GM18909 (cell line): Measurements from ENCODE around the gene CDK14.

Source experiments
- ATAC-seq: cut with Tn5 transposase; IDR thresholded peaks from one replicate; pipeline ENCODE4 v1.9.1; 2021; ENCODE audit warnings: mild to moderate bottlenecking; ENCODE audit not compliant: unreplicated experiment, poor library complexity

Gene CDK14

GRCh38 chr7:90677486-90678404 lies 81.6 kb downstream of the CDK14 start:
- no peak for ATAC-seq

- no peak for ATAC-seq
Measured at GRCh38 chr7:90678986-90679385, 82.9 kb downstream of the CDK14 start.

- no peak for ATAC-seq
Measured at GRCh38 chr7:90680484-90680883, 84.4 kb downstream of the CDK14 start.

GRCh38 chr7:90681336-90682022 lies 85.4 kb downstream of the CDK14 start:
- ATAC-seq, result no peak

- ATAC-seq, result no peak
Measured at GRCh38 chr7:90686146-90686545, 90.0 kb downstream of the CDK14 start.

GRCh38 chr7:90688810-90689209 lies 92.7 kb downstream of the CDK14 start:
- ATAC-seq, result no peak

- ATAC-seq, result no peak
Measured at GRCh38 chr7:90689260-90689659, 93.1 kb downstream of the CDK14 start.

GRCh38 chr7:90690159-90690858 lies 94.2 kb downstream of the CDK14 start:
- ATAC-seq, result no peak

GRCh38 chr7:90692396-90692795 lies 96.3 kb downstream of the CDK14 start:
- no peak for ATAC-seq

- no peak for ATAC-seq
Measured at GRCh38 chr7:90692947-90693346, 96.8 kb downstream of the CDK14 start.

- no peak for ATAC-seq
Measured at GRCh38 chr7:90693939-90694338, 97.8 kb downstream of the CDK14 start.

GRCh38 chr7:90698616-90699015 lies 102.5 kb downstream of the CDK14 start:
- no peak for ATAC-seq

GRCh38 chr7:90701021-90701420 lies 104.9 kb downstream of the CDK14 start:
- peak; percentile 72 for ATAC-seq

GRCh38 chr7:90701771-90702170 lies 105.7 kb downstream of the CDK14 start:
- ATAC-seq, result no peak

GRCh38 chr7:90705391-90706071 lies 109.4 kb downstream of the CDK14 start:
- no peak for ATAC-seq

- no peak for ATAC-seq
Measured at GRCh38 chr7:90706072-90706716, 110.1 kb downstream of the CDK14 start.

- ATAC-seq, result peak; percentile 73
Measured at GRCh38 chr7:90708841-90709317, 112.8 kb downstream of the CDK14 start.

GRCh38 chr7:90709501-90710465 lies 113.7 kb downstream of the CDK14 start:
- peak; percentile 53 for ATAC-seq

- ATAC-seq, result peak; percentile 9
Measured at GRCh38 chr7:90710466-90710850, 114.3 kb downstream of the CDK14 start.
